Measurements from ENCODE around the gene UBXN6.

UBXN6 gene

GRCh38 chr19:4457654-4458395, at the start of gene UBXN6:
Gene UBXN6 (minus strand): TSS chr19:4457794. CDS start chr19:4457697, 97 bp downstream.
- DNase-seq (ENCODE audit: low read depth), result peak; percentile 99

- no peak for DNase-seq (ENCODE audit: low read depth)
Observed at GRCh38 chr19:4507150-4507452, 49.5 kb upstream of the UBXN6 start.

GRCh38 chr19:4506449-4507149, 49.0 kb upstream of the UBXN6 start:
- peak; percentile 82 for DNase-seq (ENCODE audit: low read depth)

GRCh38 chr19:4505570-4506448, 48.2 kb upstream of the UBXN6 start:
- no peak for DNase-seq (ENCODE audit: low read depth)

- peak; percentile 22 for DNase-seq (ENCODE audit: low read depth)
Observed at GRCh38 chr19:4504891-4505569, 47.4 kb upstream of the UBXN6 start.

GRCh38 chr19:4504297-4504701, 46.7 kb upstream of the UBXN6 start:
- no peak for DNase-seq (ENCODE audit: low read depth)

- no peak for DNase-seq (ENCODE audit: low read depth)
Observed at GRCh38 chr19:4503825-4504170, 46.2 kb upstream of the UBXN6 start.

- DNase-seq (ENCODE audit: low read depth), result no peak
Observed at GRCh38 chr19:4503132-4503824, 45.7 kb upstream of the UBXN6 start.

- DNase-seq (ENCODE audit: low read depth), result no peak
Observed at GRCh38 chr19:4502282-4503131, 44.9 kb upstream of the UBXN6 start.

- no peak for DNase-seq (ENCODE audit: low read depth)
Observed at GRCh38 chr19:4501691-4502090, 44.1 kb upstream of the UBXN6 start.

- no peak for DNase-seq (ENCODE audit: low read depth)
Observed at GRCh38 chr19:4500841-4501591, 43.4 kb upstream of the UBXN6 start.

GRCh38 chr19:4499855-4500254, 42.3 kb upstream of the UBXN6 start:
- no peak for DNase-seq (ENCODE audit: low read depth)

- no peak for DNase-seq (ENCODE audit: low read depth)
Observed at GRCh38 chr19:4499318-4499717, 41.7 kb upstream of the UBXN6 start.

GRCh38 chr19:4498694-4499093, 41.1 kb upstream of the UBXN6 start:
- DNase-seq (ENCODE audit: low read depth), result no peak

- no peak for DNase-seq (ENCODE audit: low read depth)
Observed at GRCh38 chr19:4497770-4498389, 40.3 kb upstream of the UBXN6 start.

GRCh38 chr19:4496304-4496703, 38.7 kb upstream of the UBXN6 start:
- no peak for DNase-seq (ENCODE audit: low read depth)

- DNase-seq (ENCODE audit: low read depth), result no peak
Observed at GRCh38 chr19:4495471-4495870, 37.9 kb upstream of the UBXN6 start.

- DNase-seq (ENCODE audit: low read depth), result no peak
Observed at GRCh38 chr19:4494691-4495064, 37.1 kb upstream of the UBXN6 start.

- DNase-seq (ENCODE audit: low read depth), result no peak
Observed at GRCh38 chr19:4493929-4494690, 36.5 kb upstream of the UBXN6 start.
